Measurements from ENCODE around the gene FARS2. TPM values are rescaled to one million over a fixed set of nuclear protein-coding genes. Genes with fewer than 3 reads are reported as not detected.

The FARS2 gene
- total and polyA plus RNA-seq, 2 of the 13 experiments (the other 11 are each of a cell fraction or from before 2014, with no cell fraction given): 15.4 to 26.0 TPM

DNA sequence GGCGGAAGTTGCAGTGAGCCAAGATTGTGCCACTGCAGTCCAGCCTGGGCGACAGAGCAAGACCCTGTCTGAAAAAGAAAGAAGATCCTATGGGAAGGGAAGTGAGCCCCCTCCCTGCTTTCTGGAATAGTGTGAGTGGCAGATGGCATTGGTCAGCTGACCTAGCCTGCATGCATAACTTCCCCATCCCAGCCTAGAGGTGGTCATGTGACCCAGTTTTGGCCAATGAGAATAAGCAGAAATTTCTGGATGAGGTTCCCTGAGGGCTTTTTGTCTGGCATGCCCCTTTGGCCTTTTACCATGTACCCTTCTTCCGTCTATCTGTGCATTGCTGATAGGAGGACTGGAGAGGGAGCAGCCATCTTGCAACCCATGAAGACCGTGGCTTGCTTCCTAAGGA is 476.1 kb downstream of the FARS2 start:
- ATAC-seq (no peak), DNase-seq (ENCODE audit: low spot score) (no peak), FAIRE-seq (no peak)
- ChIA-PET POLR2A (no interaction called here), CTCF (ENCODE audit: low intra/inter-chr PET ratio, low total read pairs) (no interaction called here)
- Histone ChIP-seq H4K20me1 (ENCODE audit: insufficient read depth, low read length) (no peaks in the 10 kb centered on the region), H3K79me2 (ENCODE audit: insufficient read depth, low read length) (no peaks in the 10 kb centered on the region), H3K9me3 (ENCODE audit: low read length) (no peaks in the 10 kb centered on the region), H3K4me3 (replicated peaks in 1 of 3; ENCODE audit: insufficient read depth in 1 of 3, low read depth in 2 of 3, low read length in 3 of 3) (no peak overlapping the region), H2AFZ (ENCODE audit: low read length) (no peak overlapping the region), H3K27me3 (ENCODE audit: control insufficient read depth in 1 of 2, insufficient read depth in 2 of 2, low read length in 2 of 2) (no peaks in the 10 kb centered on the region), H3K4me1 (ENCODE audit: insufficient read depth, low read length) (peaks cover 17% of the 10 kb centered on the region), H3K4me2 (ENCODE audit: low read depth, low read length) (no peak overlapping the region), H3K36me3 (replicated peaks in 1 of 2; ENCODE audit: control insufficient read depth in 1 of 2, insufficient read depth in 2 of 2, low read length in 2 of 2) (no peaks in the 10 kb centered on the region), H3K27ac (ENCODE audit: extremely low read length, insufficient read depth, low read length) (no peak overlapping the region), H3K9ac (ENCODE audit: insufficient read depth, low read depth, low read length) (no peak overlapping the region)
- TF ChIP-seq, protein P1, sequence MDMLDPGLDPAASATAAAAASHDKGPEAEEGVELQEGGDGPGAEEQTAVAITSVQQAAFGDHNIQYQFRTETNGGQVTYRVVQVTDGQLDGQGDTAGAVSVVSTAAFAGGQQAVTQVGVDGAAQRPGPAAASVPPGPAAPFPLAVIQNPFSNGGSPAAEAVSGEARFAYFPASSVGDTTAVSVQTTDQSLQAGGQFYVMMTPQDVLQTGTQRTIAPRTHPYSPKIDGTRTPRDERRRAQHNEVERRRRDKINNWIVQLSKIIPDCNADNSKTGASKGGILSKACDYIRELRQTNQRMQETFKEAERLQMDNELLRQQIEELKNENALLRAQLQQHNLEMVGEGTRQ (IDR thresholded peaks at IDR 0.05; ENCODE audit: low read depth, low read length): 0 out of 2 replicates have a peak, but pooled peaks have one; percentile 36
- TF ChIP-seq, protein P1 (CRISPR knock-in tag; IDR thresholded peaks at IDR 0.05; ENCODE audit: borderline replicate concordance): no peak
- TF ChIP-seq, protein P2, sequence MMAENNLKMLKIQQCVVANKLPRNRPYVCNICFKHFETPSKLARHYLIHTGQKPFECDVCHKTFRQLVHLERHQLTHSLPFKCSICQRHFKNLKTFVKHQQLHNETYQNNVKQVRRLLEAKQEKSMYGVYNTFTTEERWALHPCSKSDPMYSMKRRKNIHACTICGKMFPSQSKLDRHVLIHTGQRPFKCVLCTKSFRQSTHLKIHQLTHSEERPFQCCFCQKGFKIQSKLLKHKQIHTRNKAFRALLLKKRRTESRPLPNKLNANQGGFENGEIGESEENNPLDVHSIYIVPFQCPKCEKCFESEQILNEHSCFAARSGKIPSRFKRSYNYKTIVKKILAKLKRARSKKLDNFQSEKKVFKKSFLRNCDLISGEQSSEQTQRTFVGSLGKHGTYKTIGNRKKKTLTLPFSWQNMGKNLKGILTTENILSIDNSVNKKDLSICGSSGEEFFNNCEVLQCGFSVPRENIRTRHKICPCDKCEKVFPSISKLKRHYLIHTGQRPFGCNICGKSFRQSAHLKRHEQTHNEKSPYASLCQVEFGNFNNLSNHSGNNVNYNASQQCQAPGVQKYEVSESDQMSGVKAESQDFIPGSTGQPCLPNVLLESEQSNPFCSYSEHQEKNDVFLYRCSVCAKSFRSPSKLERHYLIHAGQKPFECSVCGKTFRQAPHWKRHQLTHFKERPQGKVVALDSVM (CRISPR knock-in tag; IDR thresholded peaks at IDR 0.05): no peak
- peak; percentile 33; the same call in 1 of the 2 replicates for TF ChIP-seq RAD51 (IDR thresholded peaks at IDR 0.05; ENCODE audit: borderline replicate concordance)
- WGBS (ENCODE audit: low lambda C conversion rate): 96% methylated on average over 4 of the region's 4 CpGs
- intact Hi-C loops (cut with micrococcal nuclease; ENCODE audit: unreplicated experiment): no loop called here
- in situ Hi-C loops (cut with HindIII; ENCODE audit: extremely low pct_ligation_motif_present, low pct_unique_long_range_greater_than_20kb): no loop called here
- BruUV-seq (replicated peaks): no TSS peak

DNA sequence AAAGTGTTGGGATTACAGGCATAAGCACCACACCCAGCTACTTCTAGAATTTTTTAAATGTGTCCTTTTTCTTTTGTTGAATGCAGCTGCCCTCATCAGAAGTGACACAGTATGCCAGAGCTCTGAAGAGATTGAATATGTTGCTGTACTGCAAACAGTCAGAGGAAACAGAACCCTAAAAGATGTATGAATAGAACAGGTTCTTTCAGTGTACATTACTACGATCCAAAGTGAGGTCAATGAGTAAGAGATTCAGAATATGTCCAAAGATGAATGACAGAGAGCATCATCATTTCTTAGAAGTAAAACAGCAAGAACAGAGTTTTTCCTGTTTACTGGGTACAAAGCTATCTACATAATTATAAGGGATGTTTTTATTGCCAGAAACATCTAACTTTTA is 476.9 kb downstream of the FARS2 start:
- intact Hi-C loops (cut with micrococcal nuclease; ENCODE audit: unreplicated experiment): no loop called here
- FAIRE-seq: no peak
- H2AFZ ChIP-seq (ENCODE audit: low read length): no peak overlapping the region
- TF ChIP-seq GABPB1 (CRISPR knock-in tag; IDR thresholded peaks at IDR 0.05) (no peak), HNRNPH1 (optimal IDR thresholded peaks at IDR 0.05; ENCODE audit: low read depth, low read length) (no peak), ZNF143 (CRISPR knock-in tag; IDR thresholded peaks at IDR 0.05) (no peak), SOX6 (IDR thresholded peaks at IDR 0.05) (no peak), SOX6 (CRISPR knock-in tag; IDR thresholded peaks at IDR 0.05) (no peak), ZFP41 (CRISPR knock-in tag; IDR thresholded peaks at IDR 0.05; ENCODE audit: borderline replicate concordance) (no peak), ZNF264 (CRISPR knock-in tag; IDR thresholded peaks at IDR 0.05) (no peak), MTF2 (CRISPR knock-in tag; IDR thresholded peaks at IDR 0.05; ENCODE audit: borderline replicate concordance) (no peak), GPN1 (CRISPR knock-in tag; IDR thresholded peaks at IDR 0.05; ENCODE audit: borderline replicate concordance) (no peak), REPIN1 (CRISPR knock-in tag; IDR thresholded peaks at IDR 0.05; ENCODE audit: borderline replicate concordance, low read depth) (no peak)

More for the DNA sequence above, 476.9 kb downstream of the FARS2 start:
- no peaks in the 10 kb centered on the region for H3K27me3 ChIP-seq (ENCODE audit: control insufficient read depth in 1 of 2, insufficient read depth in 2 of 2, low read length in 2 of 2)
- no peaks in the 10 kb centered on the region for H3K36me3 ChIP-seq (replicated peaks in 1 of 2; ENCODE audit: control insufficient read depth in 1 of 2, insufficient read depth in 2 of 2, low read length in 2 of 2)
- BruUV-seq (replicated peaks): no TSS peak
- POLR2A ChIA-PET: no interaction called here
- H3K9me3 ChIP-seq (ENCODE audit: low read length): no peaks in the 10 kb centered on the region
- H4K20me1 ChIP-seq (ENCODE audit: insufficient read depth, low read length): no peaks in the 10 kb centered on the region
- in situ Hi-C loops (cut with HindIII; ENCODE audit: extremely low pct_ligation_motif_present, low pct_unique_long_range_greater_than_20kb): no loop called here
- no peak overlapping the region for H3K9ac ChIP-seq (ENCODE audit: insufficient read depth, low read depth, low read length)
- no peak for DNase-seq (ENCODE audit: low spot score)
- H3K4me2 ChIP-seq (ENCODE audit: low read depth, low read length): no peak overlapping the region
- no peak for ATAC-seq
- peaks cover 16% of the 10 kb centered on the region for H3K4me1 ChIP-seq (ENCODE audit: insufficient read depth, low read length)
- no peak overlapping the region for H3K27ac ChIP-seq (ENCODE audit: extremely low read length, insufficient read depth, low read length)
- 86% methylated on average over 1 of the region's 1 CpG for WGBS (ENCODE audit: low lambda C conversion rate)
- no peaks in the 10 kb centered on the region for H3K79me2 ChIP-seq (ENCODE audit: insufficient read depth, low read length)
- CTCF ChIA-PET (ENCODE audit: low intra/inter-chr PET ratio, low total read pairs): no interaction called here
- H3K4me3 ChIP-seq (replicated peaks in 1 of 3; ENCODE audit: insufficient read depth in 1 of 3, low read depth in 2 of 3, low read length in 3 of 3): no peak overlapping the region

Data from HepG2 (cell line).